WTC11 (cell line): ENCODE measurements around the gene PFDN2.

Experiments
- CTCF ChIP-seq: fragments of 200-600 bp; IDR thresholded peaks from 2 replicates; pipeline ENCODE4 v1.8.0; 2022; ENCODE audit warnings: antibody characterized with exemption
- GABPB1 ChIP-seq: sonication (generic); formaldehyde crosslinking; IDR thresholded peaks from 2 replicates; pipeline ENCODE4 v1.8.1; 2023; ENCODE audit warnings: mild to moderate bottlenecking, missing genetic modification reagents
- IRF2 ChIP-seq: sonication (generic); formaldehyde crosslinking; IDR thresholded peaks from 2 replicates; pipeline ENCODE4 v1.8.0; 2022; ENCODE audit warnings: low read depth, missing genetic modification reagents, borderline replicate concordance
- ZNF232 ChIP-seq: sonication (generic); formaldehyde crosslinking; IDR thresholded peaks from 2 replicates; pipeline ENCODE4 v1.8.0; 2022; ENCODE audit warnings: mild to moderate bottlenecking, missing genetic modification reagents
- ZNF512 ChIP-seq: sonication (generic); formaldehyde crosslinking; IDR thresholded peaks from 2 replicates; pipeline ENCODE4 v1.8.1; 2022; ENCODE audit warnings: missing genetic modification reagents, borderline replicate concordance

- TF ChIP-seq ZNF232 (CRISPR knock-in tag) (no peak), CTCF (no peak), IRF2 (no peak; the same call in 1 of the 2 replicates), ZNF512 (CRISPR knock-in tag) (no peak), GABPB1 (no peak)
These were observed 13.9 kb upstream of the PFDN2 start for GRCh38 chr1:161131523-161132409.
